Keratinocyte (primary cell): ENCODE measurements around the gene NTNG1. TPM values are rescaled to one million over a fixed set of nuclear protein-coding genes. Genes with fewer than 3 reads are reported as not detected.

Experiments used
- DNase-seq: peaks from one replicate; pipeline ENCODE4 v3.0.0-alpha.2; 2011; ENCODE audit warnings: low read depth, missing footprints, low spot score
- FAIRE-seq: peaks from 2 replicates; lab custom pipeline; 2011; peaks lifted over from hg19 to GRCh38; lab: Jason Lieb, UNC
- H2AFZ ChIP-seq: 2 replicates; pipeline ENCODE4 v1.6.0; 2012; ENCODE audit warnings: low read length, control low read depth, inconsistent platforms; ENCODE audit not compliant: control insufficient read depth
- H3K27ac ChIP-seq: 2 replicates; pipeline ENCODE4 v1.5.1; 2011; ENCODE audit warnings: low read length; ENCODE audit not compliant: control insufficient read depth, insufficient read depth
- H3K27me3 ChIP-seq: 3 replicates; pipeline ENCODE4 v1.6.0; 2011; ENCODE audit warnings: low read length; ENCODE audit not compliant: control insufficient read depth, insufficient read depth; ENCODE audit errors: extremely low read depth
- H3K36me3 ChIP-seq, 2 experiments: 2 replicates in 1 of 2; 3 replicates in 1 of 2; pipeline ENCODE4 v1.5.1; 2011; ENCODE audit warnings: low read length in 2 of 2, mild to moderate bottlenecking in 1 of 2; ENCODE audit not compliant: control insufficient read depth in 2 of 2, insufficient read depth in 2 of 2; ENCODE audit errors: extremely low read depth in 1 of 2
- H3K4me1 ChIP-seq: 3 replicates; pipeline ENCODE4 v1.5.1; 2011; ENCODE audit warnings: low read length; ENCODE audit not compliant: control insufficient read depth, insufficient read depth; ENCODE audit errors: extremely low read depth
- H3K4me2 ChIP-seq: 3 replicates; pipeline ENCODE4 v1.6.0; 2011; ENCODE audit warnings: low read depth, low read length; ENCODE audit not compliant: control insufficient read depth, insufficient read depth; ENCODE audit errors: extremely low read depth
- H3K4me3 ChIP-seq, 3 experiments: fragments of 200-600 bp in 1 of 3; sonication (generic) in 1 of 3; 2 replicates in 2 of 3; 3 replicates in 1 of 3; pipeline ENCODE4 v1.5.1; 2011 to 2016; ENCODE audit warnings: low read length in 3 of 3, mild to moderate bottlenecking in 3 of 3, control low read depth in 2 of 3, inconsistent platforms in 1 of 3, low read depth in 1 of 3, mixed read lengths in 1 of 3, mixed run types in 1 of 3, moderate library complexity in 1 of 3; ENCODE audit not compliant: control insufficient read depth in 2 of 3, insufficient read depth in 2 of 3; ENCODE audit errors: extremely low read depth in 1 of 3
- H3K79me2 ChIP-seq: 2 replicates; pipeline ENCODE4 v1.6.0; 2012; ENCODE audit warnings: low read length; ENCODE audit not compliant: control insufficient read depth, insufficient read depth
- H3K9ac ChIP-seq: 3 replicates; pipeline ENCODE4 v1.6.0; 2011; ENCODE audit warnings: low read length; ENCODE audit not compliant: control insufficient read depth, insufficient read depth; ENCODE audit errors: extremely low read depth
- H3K9me1 ChIP-seq: 3 replicates; pipeline ENCODE4 v1.6.0; 2011; ENCODE audit warnings: low read length; ENCODE audit not compliant: control insufficient read depth, insufficient read depth; ENCODE audit errors: extremely low read depth
- H3K9me3 ChIP-seq: 2 replicates; pipeline ENCODE4 v1.5.1; 2012; ENCODE audit warnings: low read depth, low read length; ENCODE audit not compliant: control insufficient read depth
- H4K20me1 ChIP-seq: 3 replicates; pipeline ENCODE4 v1.6.0; 2011; ENCODE audit warnings: low read length; ENCODE audit not compliant: control insufficient read depth, insufficient read depth; ENCODE audit errors: extremely low read depth
- CTCF ChIP-seq, 3 experiments: IDR thresholded peaks in 1 of 3; conservative IDR thresholded peaks in 1 of 3; optimal IDR thresholded peaks in 1 of 3; 2 replicates in 2 of 3; 3 replicates in 1 of 3; pipeline versions ENCODE3 to v1.5.1; 2011; ENCODE audit warnings: low read length in 3 of 3, mild to moderate bottlenecking in 3 of 3, moderate library complexity in 2 of 3, control low read depth in 1 of 3, inconsistent platforms in 1 of 3; ENCODE audit not compliant: insufficient read depth in 2 of 3; ENCODE audit errors: extremely low read depth in 1 of 3
- EZH2 ChIP-seq: IDR thresholded peaks from one replicate; pipeline ENCODE4 v1.6.1; 2012; ENCODE audit warnings: inconsistent platforms, mild to moderate bottlenecking, low read length, moderate library complexity
- dilution Hi-C: fragments of 300-500 bp; cut with MboI; formaldehyde crosslinking; loops from one replicate; pipeline ENCODE4 v1.7.0; 2020; ENCODE audit warnings: low sequenced_read_pairs; ENCODE audit not compliant: extremely low pct_ligation_motif_present
- polyA plus RNA-seq, 5 experiments: library from polyadenylated mRNA; depleted of rRNA in 3 of 5; stranded (reverse) in 3 of 5; stranded (forward) in 1 of 5; unstranded in 1 of 5; fragments of >200 nt; gene quantifications; 1 replicate in 1 of 5; 2 replicates in 3 of 5; 3 replicates in 1 of 5; pipeline versions ENCODE4 v1.2.1 to v1.2.3, GENCODE V29; 2011 to 2012; ENCODE audit warnings: missing spikeins in 2 of 5, low read depth in 1 of 5, low replicate concordance in 1 of 5

Gene NTNG1
- polyA plus RNA-seq, 1 donor (not counting 4 experiments of a cell fraction or from before 2014, with no cell fraction given), result 8.1 TPM

GRCh38 chr1:107142140-107142542 is 1.3 kb downstream of the NTNG1 start:
- Histone ChIP-seq H2AFZ (no peak overlapping the region), H4K20me1 (no peaks in the 10 kb centered on the region)
- FAIRE-seq, result no peak

GRCh38 chr1:107142666-107143065 is 1.8 kb downstream of the NTNG1 start:
- Histone ChIP-seq H3K4me2 (no peak overlapping the region), H3K79me2 (peaks cover 2% of the 10 kb centered on the region), H3K4me3 (peak overlapping the region in 1 of 3 experiments; percentile 4), H3K9me1 (no peaks in the 10 kb centered on the region), H3K9me3 (no peaks in the 10 kb centered on the region), H3K27ac (no peak overlapping the region), H4K20me1 (no peaks in the 10 kb centered on the region), H3K36me3 (no peaks in the 10 kb centered on the region), H3K27me3 (no peaks in the 10 kb centered on the region), H3K4me1 (peaks cover 21% of the 10 kb centered on the region), H2AFZ (no peak overlapping the region), H3K9ac (no peak overlapping the region)
- TF ChIP-seq EZH2, result no peak
- no peak for TF ChIP-seq CTCF (optimal IDR thresholded peaks at IDR 0.05 in 1 of 3, IDR thresholded peaks at IDR 0.05 in 1 of 3, conservative IDR thresholded peaks at IDR 0.05 in 1 of 3; ENCODE audit: extremely low read depth in 1 of 3, insufficient read depth in 2 of 3, low read length in 3 of 3)
- DNase-seq (no peak), FAIRE-seq (no peak)
- dilution Hi-C loops, result no loop called here

More at GRCh38 chr1:107142140-107142542, 1.3 kb downstream of the NTNG1 start:
- peaks cover 21% of the 10 kb centered on the region for H3K4me1 ChIP-seq
- TF ChIP-seq EZH2 (no peak), CTCF (optimal IDR thresholded peaks at IDR 0.05 in 1 of 3, IDR thresholded peaks at IDR 0.05 in 1 of 3, conservative IDR thresholded peaks at IDR 0.05 in 1 of 3; ENCODE audit: extremely low read depth in 1 of 3, insufficient read depth in 2 of 3, low read length in 3 of 3) (peak in 2 of 3 experiments; percentile 38 to 41)
- dilution Hi-C loops, result no loop called here
- H3K4me3 ChIP-seq, result peak overlapping the region; percentile 55 to 76 (median 64)
- no peaks in the 10 kb centered on the region for H3K9me3 ChIP-seq
- no peaks in the 10 kb centered on the region for H3K9me1 ChIP-seq
- H3K27ac ChIP-seq, result no peak overlapping the region
- no peaks in the 10 kb centered on the region for H3K27me3 ChIP-seq
- no peaks in the 10 kb centered on the region for H3K36me3 ChIP-seq
- peak overlapping the region; percentile 60 for H3K9ac ChIP-seq
- peaks cover 2% of the 10 kb centered on the region for H3K79me2 ChIP-seq
- peak overlapping the region; percentile 79 for H3K4me2 ChIP-seq
- no peak for DNase-seq
